ENCODE data around the gene PLEKHA7. TPM values are rescaled to one million over a fixed set of nuclear protein-coding genes. Genes with fewer than 3 reads are reported as not detected.

Gene PLEKHA7
- total RNA-seq, 1 donor from 2014 or later: 25.3 TPM

DNA sequence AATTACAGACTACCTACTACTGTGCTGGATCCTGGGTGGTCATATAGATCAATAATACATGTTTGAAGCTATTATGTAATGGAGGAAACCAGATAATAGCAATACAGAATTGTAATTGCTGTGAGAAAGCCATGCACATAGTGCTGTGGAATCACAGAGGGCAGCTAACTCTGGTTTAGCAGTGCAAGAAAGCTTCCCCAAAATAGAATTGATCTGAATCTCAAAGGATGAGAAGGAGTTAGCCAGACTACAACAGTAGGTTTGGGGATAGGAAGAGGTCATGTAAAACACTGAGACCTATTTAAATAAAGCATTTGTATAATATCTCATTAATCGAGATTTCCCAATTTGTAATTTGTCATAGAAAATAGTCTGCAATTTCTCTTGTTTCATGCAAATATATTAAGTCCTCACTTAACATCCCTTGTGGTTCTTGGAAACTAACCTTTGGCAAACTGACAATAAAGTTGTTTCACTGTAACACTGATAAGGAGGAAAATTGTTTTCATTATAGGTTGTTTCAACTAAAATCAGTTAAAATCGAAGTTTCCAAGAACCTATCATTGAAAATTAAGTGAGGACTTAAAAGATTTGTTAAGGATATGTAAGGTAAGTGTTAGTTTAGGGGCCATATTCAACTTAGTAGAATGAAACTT, 268.1 kb downstream of the PLEKHA7 start:
- no peak for DNase-seq (ENCODE audit: low read depth)
- Histone ChIP-seq H3K4me3 (ENCODE audit: low read depth, low read length) (no peak overlapping the region), H3K27me3 (ENCODE audit: control insufficient read depth, insufficient read depth, low read length) (no peaks in the 10 kb centered on the region), H3K36me3 (ENCODE audit: control insufficient read depth, insufficient read depth, low read length) (no peaks in the 10 kb centered on the region)
- TF ChIP-seq, protein P1, sequence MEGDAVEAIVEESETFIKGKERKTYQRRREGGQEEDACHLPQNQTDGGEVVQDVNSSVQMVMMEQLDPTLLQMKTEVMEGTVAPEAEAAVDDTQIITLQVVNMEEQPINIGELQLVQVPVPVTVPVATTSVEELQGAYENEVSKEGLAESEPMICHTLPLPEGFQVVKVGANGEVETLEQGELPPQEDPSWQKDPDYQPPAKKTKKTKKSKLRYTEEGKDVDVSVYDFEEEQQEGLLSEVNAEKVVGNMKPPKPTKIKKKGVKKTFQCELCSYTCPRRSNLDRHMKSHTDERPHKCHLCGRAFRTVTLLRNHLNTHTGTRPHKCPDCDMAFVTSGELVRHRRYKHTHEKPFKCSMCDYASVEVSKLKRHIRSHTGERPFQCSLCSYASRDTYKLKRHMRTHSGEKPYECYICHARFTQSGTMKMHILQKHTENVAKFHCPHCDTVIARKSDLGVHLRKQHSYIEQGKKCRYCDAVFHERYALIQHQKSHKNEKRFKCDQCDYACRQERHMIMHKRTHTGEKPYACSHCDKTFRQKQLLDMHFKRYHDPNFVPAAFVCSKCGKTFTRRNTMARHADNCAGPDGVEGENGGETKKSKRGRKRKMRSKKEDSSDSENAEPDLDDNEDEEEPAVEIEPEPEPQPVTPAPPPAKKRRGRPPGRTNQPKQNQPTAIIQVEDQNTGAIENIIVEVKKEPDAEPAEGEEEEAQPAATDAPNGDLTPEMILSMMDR (IDR thresholded peaks at IDR 0.05; ENCODE audit: insufficient read depth, low read length, poor library complexity, severe bottlenecking): no peak

DNA sequence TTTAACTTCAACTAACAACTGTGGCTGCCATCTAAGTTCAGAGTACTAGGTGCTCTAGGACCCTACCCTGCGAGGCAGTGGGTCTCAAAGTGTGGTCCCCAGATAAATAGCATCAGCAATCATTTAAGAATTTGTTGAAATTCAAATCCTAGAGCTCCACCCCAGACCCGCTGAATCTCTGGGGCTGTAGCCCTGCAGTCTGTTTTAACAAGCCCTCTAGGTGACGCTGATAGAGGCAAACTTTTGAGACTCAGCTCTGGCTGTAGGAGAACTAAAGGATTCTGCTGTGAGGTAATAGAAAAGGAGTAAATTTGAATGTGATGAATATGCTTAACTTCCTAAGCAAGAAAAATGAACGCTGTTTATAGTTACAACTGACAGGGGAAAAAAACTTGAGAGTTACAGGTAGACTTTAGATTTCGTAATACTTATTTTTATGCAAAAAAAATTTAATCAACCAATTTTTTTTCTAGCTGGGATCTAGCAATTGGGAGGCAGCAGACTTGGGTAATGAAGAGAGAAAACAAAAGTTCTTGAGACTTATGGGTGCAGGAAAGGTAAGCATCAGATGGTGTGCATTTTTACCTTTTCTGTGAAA, 270.0 kb downstream of the PLEKHA7 start:
- H3K36me3 ChIP-seq (ENCODE audit: control insufficient read depth, insufficient read depth, low read length): no peaks in the 10 kb centered on the region

DNA sequence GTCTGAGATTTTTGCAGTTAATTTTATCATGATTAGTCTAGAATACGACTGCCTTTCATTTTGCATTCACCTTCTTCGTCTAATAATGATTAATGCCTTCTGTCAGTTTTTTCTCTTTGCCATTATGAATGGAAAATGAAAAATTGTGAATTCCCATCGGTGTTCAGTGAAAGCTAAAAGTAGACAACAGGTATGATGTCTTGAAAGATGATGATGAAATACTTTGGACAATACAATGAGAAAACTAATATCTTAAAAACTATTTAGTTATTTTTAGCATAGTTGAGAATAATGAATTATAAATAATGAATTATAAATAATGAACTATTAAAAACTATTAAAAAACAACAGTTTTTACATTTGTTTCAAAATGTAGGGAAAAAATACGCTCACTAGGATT, 270.7 kb downstream of the PLEKHA7 start:
- no peak for DNase-seq (ENCODE audit: low read depth)
- Histone ChIP-seq H3K36me3 (ENCODE audit: control insufficient read depth, insufficient read depth, low read length) (no peaks in the 10 kb centered on the region), H3K4me3 (ENCODE audit: low read depth, low read length) (no peak overlapping the region), H3K27me3 (ENCODE audit: control insufficient read depth, insufficient read depth, low read length) (no peaks in the 10 kb centered on the region)
- TF ChIP-seq, protein P1 (IDR thresholded peaks at IDR 0.05; ENCODE audit: insufficient read depth, low read length, poor library complexity, severe bottlenecking): no peak

More for the DNA sequence above, 270.0 kb downstream of the PLEKHA7 start:
- no peak for DNase-seq (ENCODE audit: low read depth)
- TF ChIP-seq, protein P1 (IDR thresholded peaks at IDR 0.05; ENCODE audit: insufficient read depth, low read length, poor library complexity, severe bottlenecking): no peak
- no peak overlapping the region for H3K4me3 ChIP-seq (ENCODE audit: low read depth, low read length)
- no peaks in the 10 kb centered on the region for H3K27me3 ChIP-seq (ENCODE audit: control insufficient read depth, insufficient read depth, low read length)

DNA sequence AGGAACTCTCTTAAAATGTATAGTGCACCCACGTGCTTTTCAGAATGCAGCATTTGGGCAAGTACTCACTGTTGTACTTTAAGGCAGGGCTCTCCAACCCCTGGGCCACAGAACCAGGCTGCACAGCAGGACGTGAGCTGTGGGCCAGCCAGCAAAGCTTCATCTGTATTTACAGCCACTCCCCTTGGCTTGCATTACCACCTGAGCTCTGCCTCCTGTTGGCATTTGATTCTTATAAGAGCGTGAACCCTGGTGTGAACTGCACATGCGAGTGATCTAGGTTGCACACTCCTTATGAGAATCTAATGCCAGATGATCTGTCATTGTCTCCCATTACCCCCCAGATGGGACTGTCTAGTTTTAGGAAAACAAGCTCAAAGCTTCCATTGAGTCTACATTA, 272.7 kb downstream of the PLEKHA7 start:
- Histone ChIP-seq H3K4me3 (ENCODE audit: low read depth, low read length) (no peak overlapping the region), H3K36me3 (ENCODE audit: control insufficient read depth, insufficient read depth, low read length) (no peaks in the 10 kb centered on the region), H3K27me3 (ENCODE audit: control insufficient read depth, insufficient read depth, low read length) (no peaks in the 10 kb centered on the region)
- DNase-seq (ENCODE audit: low read depth): no peak
- TF ChIP-seq, protein P1 (IDR thresholded peaks at IDR 0.05; ENCODE audit: insufficient read depth, low read length, poor library complexity, severe bottlenecking): no peak

DNA sequence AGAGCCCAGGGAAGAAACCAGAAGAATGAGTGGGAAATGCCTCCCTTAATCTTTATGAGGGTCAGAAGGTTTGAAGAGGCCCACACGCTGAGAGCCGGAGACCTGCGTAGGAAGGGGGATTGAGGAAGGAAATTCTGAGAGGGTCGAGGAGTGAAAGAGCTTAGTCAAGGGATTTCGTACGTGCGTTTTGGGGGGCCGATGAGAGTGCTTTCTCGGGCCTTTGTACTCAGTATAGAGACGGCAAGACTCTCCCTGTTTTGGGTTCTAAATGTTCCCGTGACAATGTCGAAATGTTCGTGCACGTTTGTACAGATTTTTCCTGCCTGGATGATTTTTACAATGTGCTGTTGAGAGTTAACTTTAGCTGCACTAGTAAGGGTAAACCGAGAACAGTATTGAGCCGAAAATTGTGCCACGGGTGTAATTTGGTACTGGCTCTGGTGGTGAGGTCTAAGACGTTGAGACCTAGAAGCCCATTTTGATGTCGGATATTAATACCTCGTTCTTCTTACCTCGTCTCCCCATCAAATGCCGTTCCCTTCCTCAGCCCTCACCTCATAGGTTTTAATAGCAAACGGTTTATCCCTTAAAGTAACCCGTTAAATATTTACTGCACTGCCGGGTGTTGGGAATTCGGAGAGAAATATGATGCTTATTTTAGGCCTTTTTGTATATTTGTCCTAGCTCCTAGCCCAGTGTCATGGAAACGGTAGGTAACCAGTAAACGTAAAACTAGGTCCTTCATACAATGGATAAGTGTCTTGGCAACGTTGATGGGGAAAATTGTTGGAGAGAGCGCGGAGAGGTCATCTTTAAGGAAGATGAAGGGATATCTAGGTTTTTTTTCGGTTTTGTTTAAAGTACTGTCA, 275.0 kb downstream of the PLEKHA7 start:
- TF ChIP-seq, protein P1 (IDR thresholded peaks at IDR 0.05; ENCODE audit: insufficient read depth, low read length, poor library complexity, severe bottlenecking): no peak
- Histone ChIP-seq H3K27me3 (ENCODE audit: control insufficient read depth, insufficient read depth, low read length) (no peaks in the 10 kb centered on the region), H3K36me3 (ENCODE audit: control insufficient read depth, insufficient read depth, low read length) (no peaks in the 10 kb centered on the region), H3K4me3 (ENCODE audit: low read depth, low read length) (peak overlapping the region; percentile 71)
- DNase-seq (ENCODE audit: low read depth): peak; percentile 5
